Activated naive CD8-positive, alpha-beta T cell (primary cell): ENCODE data around the gene SLC16A2.

Experiments used
- H3K27ac Mint-ChIP-seq: one replicate; pipeline ENCODE4 v1.8.0; 2021; ENCODE audit warnings: mixed read lengths
- H3K27me3 Mint-ChIP-seq: one replicate; pipeline ENCODE4 v1.8.0; 2021; ENCODE audit warnings: mixed read lengths
- H3K36me3 Mint-ChIP-seq: one replicate; pipeline ENCODE4 v1.8.0; 2021; ENCODE audit warnings: mixed read lengths
- H3K4me1 Mint-ChIP-seq: one replicate; pipeline ENCODE4 v1.8.0; 2021; ENCODE audit warnings: low read depth, mixed read lengths
- H3K4me3 Mint-ChIP-seq: one replicate; pipeline ENCODE4 v1.8.0; 2021; ENCODE audit warnings: mild to moderate bottlenecking, mixed read lengths
- H3K9me3 Mint-ChIP-seq: one replicate; pipeline ENCODE4 v1.8.0; 2021; ENCODE audit warnings: low read depth, mixed read lengths

Gene SLC16A2

GRCh38 chrX:74529311-74529710 is 108.0 kb downstream of the SLC16A2 start:
- no peak overlapping the region for H3K27ac Mint-ChIP-seq
- no peak overlapping the region for H3K4me3 Mint-ChIP-seq
- no peaks in the 10 kb centered on the region for H3K27me3 Mint-ChIP-seq
- no peaks in the 10 kb centered on the region for H3K36me3 Mint-ChIP-seq
- H3K4me1 Mint-ChIP-seq: no peaks in the 10 kb centered on the region
- no peaks in the 10 kb centered on the region for H3K9me3 Mint-ChIP-seq

GRCh38 chrX:74531081-74531480 is 109.8 kb downstream of the SLC16A2 start:
- H3K9me3 Mint-ChIP-seq: no peaks in the 10 kb centered on the region
- no peaks in the 10 kb centered on the region for H3K27me3 Mint-ChIP-seq
- peaks cover 3% of the 10 kb centered on the region for H3K4me1 Mint-ChIP-seq
- H3K4me3 Mint-ChIP-seq: no peak overlapping the region
- no peaks in the 10 kb centered on the region for H3K36me3 Mint-ChIP-seq
- H3K27ac Mint-ChIP-seq: no peak overlapping the region

GRCh38 chrX:74534569-74535038 is 113.3 kb downstream of the SLC16A2 start:
- H3K4me1 Mint-ChIP-seq: peaks cover 7% of the 10 kb centered on the region
- peak overlapping the region; percentile 6 for H3K27ac Mint-ChIP-seq
- no peaks in the 10 kb centered on the region for H3K9me3 Mint-ChIP-seq
- no peak overlapping the region for H3K4me3 Mint-ChIP-seq
- H3K36me3 Mint-ChIP-seq: no peaks in the 10 kb centered on the region
- H3K27me3 Mint-ChIP-seq: no peaks in the 10 kb centered on the region

GRCh38 chrX:74535086-74535407 is 113.8 kb downstream of the SLC16A2 start:
- H3K27ac Mint-ChIP-seq: peak overlapping the region; percentile 6
- peak overlapping the region; percentile 82 for H3K4me3 Mint-ChIP-seq

GRCh38 chrX:74535408-74536151 is 114.3 kb downstream of the SLC16A2 start:
- no peaks in the 10 kb centered on the region for H3K9me3 Mint-ChIP-seq

More at GRCh38 chrX:74535086-74535407, 113.8 kb downstream of the SLC16A2 start:
- H3K4me1 Mint-ChIP-seq: peaks cover 7% of the 10 kb centered on the region
- no peaks in the 10 kb centered on the region for H3K9me3 Mint-ChIP-seq
- no peaks in the 10 kb centered on the region for H3K36me3 Mint-ChIP-seq
- no peaks in the 10 kb centered on the region for H3K27me3 Mint-ChIP-seq

GRCh38 chrX:74536152-74536831 is 115.0 kb downstream of the SLC16A2 start:
- Mint-ChIP-seq H3K36me3 (no peaks in the 10 kb centered on the region), H3K9me3 (no peaks in the 10 kb centered on the region)

More at GRCh38 chrX:74535408-74536151, 114.3 kb downstream of the SLC16A2 start:
- H3K27me3 Mint-ChIP-seq: no peaks in the 10 kb centered on the region
- H3K4me1 Mint-ChIP-seq: peaks cover 7% of the 10 kb centered on the region
- H3K4me3 Mint-ChIP-seq: peak overlapping the region; percentile 82
- peak overlapping the region; percentile 50 for H3K27ac Mint-ChIP-seq
- H3K36me3 Mint-ChIP-seq: no peaks in the 10 kb centered on the region

GRCh38 chrX:74536832-74537371 is 115.6 kb downstream of the SLC16A2 start:
- no peaks in the 10 kb centered on the region for H3K9me3 Mint-ChIP-seq
- peak overlapping the region; percentile 82 for H3K4me3 Mint-ChIP-seq
- H3K4me1 Mint-ChIP-seq: peaks cover 7% of the 10 kb centered on the region
- H3K36me3 Mint-ChIP-seq: no peaks in the 10 kb centered on the region
- H3K27me3 Mint-ChIP-seq: no peaks in the 10 kb centered on the region
- H3K27ac Mint-ChIP-seq: no peak overlapping the region

More at GRCh38 chrX:74536152-74536831, 115.0 kb downstream of the SLC16A2 start:
- H3K4me1 Mint-ChIP-seq: peaks cover 7% of the 10 kb centered on the region
- no peaks in the 10 kb centered on the region for H3K27me3 Mint-ChIP-seq
- H3K4me3 Mint-ChIP-seq: peak overlapping the region; percentile 82
- peak overlapping the region; percentile 50 for H3K27ac Mint-ChIP-seq

GRCh38 chrX:74540635-74541249 is 119.4 kb downstream of the SLC16A2 start:
- Mint-ChIP-seq H3K4me3 (no peak overlapping the region), H3K9me3 (no peaks in the 10 kb centered on the region)

GRCh38 chrX:74545880-74546523 is 124.7 kb downstream of the SLC16A2 start:
- Mint-ChIP-seq H3K4me1 (peaks cover 4% of the 10 kb centered on the region), H3K27me3 (no peaks in the 10 kb centered on the region), H3K4me3 (no peak overlapping the region), H3K9me3 (no peaks in the 10 kb centered on the region), H3K27ac (no peak overlapping the region), H3K36me3 (no peaks in the 10 kb centered on the region)

More at GRCh38 chrX:74540635-74541249, 119.4 kb downstream of the SLC16A2 start:
- no peak overlapping the region for H3K27ac Mint-ChIP-seq
- H3K27me3 Mint-ChIP-seq: no peaks in the 10 kb centered on the region
- H3K36me3 Mint-ChIP-seq: no peaks in the 10 kb centered on the region
- H3K4me1 Mint-ChIP-seq: peaks cover 3% of the 10 kb centered on the region

- Mint-ChIP-seq H3K27me3 (no peaks in the 10 kb centered on the region), H3K4me3 (no peak overlapping the region), H3K27ac (no peak overlapping the region), H3K9me3 (no peaks in the 10 kb centered on the region), H3K4me1 (peaks cover 4% of the 10 kb centered on the region), H3K36me3 (no peaks in the 10 kb centered on the region)
Measured at GRCh38 chrX:74546984-74547383, 125.7 kb downstream of the SLC16A2 start.

- no peaks in the 10 kb centered on the region for H3K9me3 Mint-ChIP-seq
- H3K36me3 Mint-ChIP-seq: no peaks in the 10 kb centered on the region
- H3K4me3 Mint-ChIP-seq: peak overlapping the region; percentile 37
- H3K27me3 Mint-ChIP-seq: no peaks in the 10 kb centered on the region
- H3K27ac Mint-ChIP-seq: no peak overlapping the region
- peaks cover 4% of the 10 kb centered on the region for H3K4me1 Mint-ChIP-seq
Measured at GRCh38 chrX:74550295-74550802, 129.1 kb downstream of the SLC16A2 start.

- H3K9me3 Mint-ChIP-seq: no peaks in the 10 kb centered on the region
- no peak overlapping the region for H3K27ac Mint-ChIP-seq
- H3K36me3 Mint-ChIP-seq: no peaks in the 10 kb centered on the region
- H3K27me3 Mint-ChIP-seq: no peaks in the 10 kb centered on the region
- no peak overlapping the region for H3K4me3 Mint-ChIP-seq
- peaks cover 4% of the 10 kb centered on the region for H3K4me1 Mint-ChIP-seq
Measured at GRCh38 chrX:74551934-74552333, 130.6 kb downstream of the SLC16A2 start.

- H3K27me3 Mint-ChIP-seq: no peaks in the 10 kb centered on the region
- H3K4me1 Mint-ChIP-seq: no peaks in the 10 kb centered on the region
- H3K4me3 Mint-ChIP-seq: no peak overlapping the region
- H3K27ac Mint-ChIP-seq: no peak overlapping the region
- no peaks in the 10 kb centered on the region for H3K36me3 Mint-ChIP-seq
- no peaks in the 10 kb centered on the region for H3K9me3 Mint-ChIP-seq
Measured at GRCh38 chrX:74557378-74557777, 136.1 kb downstream of the SLC16A2 start.

- Mint-ChIP-seq H3K9me3 (no peaks in the 10 kb centered on the region), H3K4me1 (no peaks in the 10 kb centered on the region), H3K27ac (no peak overlapping the region), H3K27me3 (no peaks in the 10 kb centered on the region), H3K36me3 (no peaks in the 10 kb centered on the region), H3K4me3 (no peak overlapping the region)
Measured at GRCh38 chrX:74578137-74578536, 156.8 kb downstream of the SLC16A2 start.
